ENCODE measurements around the gene CD52. TPM values are rescaled to one million over a fixed set of nuclear protein-coding genes. Genes with fewer than 3 reads are reported as not detected.

CD52 gene
- polyA plus RNA-seq, 2 of the 4 experiments (the other 2 are of a cell fraction) = not detected

GRCh38 chr1:26297057-26297790 is 20.5 kb upstream of the CD52 start:
- 100% methylated on average over 1 of the region's 12 CpGs for WGBS (ENCODE audit: missing lambda C conversion rate)
- POLR2A ChIA-PET = interaction anchor here (0.5 kb wide), 1 partner anchor 13 kb away, joined by 7 read pairs; no protein-coding TSS in a partner anchor
- TF ChIP-seq, protein P1, sequence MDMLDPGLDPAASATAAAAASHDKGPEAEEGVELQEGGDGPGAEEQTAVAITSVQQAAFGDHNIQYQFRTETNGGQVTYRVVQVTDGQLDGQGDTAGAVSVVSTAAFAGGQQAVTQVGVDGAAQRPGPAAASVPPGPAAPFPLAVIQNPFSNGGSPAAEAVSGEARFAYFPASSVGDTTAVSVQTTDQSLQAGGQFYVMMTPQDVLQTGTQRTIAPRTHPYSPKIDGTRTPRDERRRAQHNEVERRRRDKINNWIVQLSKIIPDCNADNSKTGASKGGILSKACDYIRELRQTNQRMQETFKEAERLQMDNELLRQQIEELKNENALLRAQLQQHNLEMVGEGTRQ (IDR thresholded peaks at IDR 0.05) = no peak
- no peak for TF ChIP-seq ZNF302 (CRISPR knock-in tag; IDR thresholded peaks at IDR 0.05)
- TF ChIP-seq EHF (CRISPR knock-in tag; IDR thresholded peaks at IDR 0.05) = no peak
- no peak for TF ChIP-seq NFE2L2 (conservative IDR thresholded peaks at IDR 0.05; ENCODE audit: low read length)
- no peak for TF ChIP-seq RNF2 (IDR thresholded peaks at IDR 0.05; ENCODE audit: borderline replicate concordance, low read depth)
- TF ChIP-seq ESRRA (IDR thresholded peaks at IDR 0.05; ENCODE audit: borderline replicate concordance, low read length) = no peak
- CTCF ChIA-PET = interaction anchor here (1.2 to 3.4 kb wide), 9 partner anchors 12 to 120 kb away, joined by 3 to 22 read pairs (median 5); partner anchors contain the start of genes CEP85 and SH3BGRL3
- ATAC-seq (no peak), FAIRE-seq (no peak), DNase-seq (ENCODE audit: low read depth in 1 of 2, low spot score in 1 of 2) (no peak)
- Histone ChIP-seq H3K4me3 (no peak overlapping the region), H3K27ac (no peak overlapping the region), H3K4me1 (0 out of 3 replicates have a peak, but pooled peaks cover 3% of the 10 kb centered on the region), H3K4me2 (no peak overlapping the region), H3K9me3 (no peaks in the 10 kb centered on the region)

- TF ChIP-seq PHF8 (IDR thresholded peaks at IDR 0.05; ENCODE audit: borderline replicate concordance, low read depth) = no peak
- no peak for TF ChIP-seq EP300 (IDR thresholded peaks at IDR 0.05)
- TF ChIP-seq NR3C1 (IDR thresholded peaks at IDR 0.05) = no peak
- TF ChIP-seq, protein P2, sequence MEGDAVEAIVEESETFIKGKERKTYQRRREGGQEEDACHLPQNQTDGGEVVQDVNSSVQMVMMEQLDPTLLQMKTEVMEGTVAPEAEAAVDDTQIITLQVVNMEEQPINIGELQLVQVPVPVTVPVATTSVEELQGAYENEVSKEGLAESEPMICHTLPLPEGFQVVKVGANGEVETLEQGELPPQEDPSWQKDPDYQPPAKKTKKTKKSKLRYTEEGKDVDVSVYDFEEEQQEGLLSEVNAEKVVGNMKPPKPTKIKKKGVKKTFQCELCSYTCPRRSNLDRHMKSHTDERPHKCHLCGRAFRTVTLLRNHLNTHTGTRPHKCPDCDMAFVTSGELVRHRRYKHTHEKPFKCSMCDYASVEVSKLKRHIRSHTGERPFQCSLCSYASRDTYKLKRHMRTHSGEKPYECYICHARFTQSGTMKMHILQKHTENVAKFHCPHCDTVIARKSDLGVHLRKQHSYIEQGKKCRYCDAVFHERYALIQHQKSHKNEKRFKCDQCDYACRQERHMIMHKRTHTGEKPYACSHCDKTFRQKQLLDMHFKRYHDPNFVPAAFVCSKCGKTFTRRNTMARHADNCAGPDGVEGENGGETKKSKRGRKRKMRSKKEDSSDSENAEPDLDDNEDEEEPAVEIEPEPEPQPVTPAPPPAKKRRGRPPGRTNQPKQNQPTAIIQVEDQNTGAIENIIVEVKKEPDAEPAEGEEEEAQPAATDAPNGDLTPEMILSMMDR (IDR thresholded peaks at IDR 0.05) = no peak
- TF ChIP-seq MAX (IDR thresholded peaks at IDR 0.05) = no peak
- TF ChIP-seq FOSB (CRISPR knock-in tag; IDR thresholded peaks at IDR 0.05) = no peak
- TF ChIP-seq CBX8 (IDR thresholded peaks at IDR 0.05) = no peak
- no peak for TF ChIP-seq RCOR1 (IDR thresholded peaks at IDR 0.05; ENCODE audit: low read depth, low read length)
- no peak for TF ChIP-seq MAFK (IDR thresholded peaks at IDR 0.05; ENCODE audit: partially characterized antibody)
- TF ChIP-seq NFE2L2 (conservative IDR thresholded peaks at IDR 0.05; ENCODE audit: low read length) = no peak
- no peak for TF ChIP-seq JUNB (IDR thresholded peaks at IDR 0.05)
- no peak for TF ChIP-seq SREBF2 (IDR thresholded peaks at IDR 0.05)
- no peak for TF ChIP-seq CBX2 (IDR thresholded peaks at IDR 0.05; ENCODE audit: borderline replicate concordance, low read depth)
- no peak for TF ChIP-seq KDM5A (IDR thresholded peaks at IDR 0.05)
- TF ChIP-seq HOXB13 (CRISPR knock-in tag; IDR thresholded peaks at IDR 0.05; ENCODE audit: low read depth) = no peak
- TF ChIP-seq POLR2A (IDR thresholded peaks at IDR 0.05; ENCODE audit: low read length) = no peak
- TF ChIP-seq, protein P3, sequence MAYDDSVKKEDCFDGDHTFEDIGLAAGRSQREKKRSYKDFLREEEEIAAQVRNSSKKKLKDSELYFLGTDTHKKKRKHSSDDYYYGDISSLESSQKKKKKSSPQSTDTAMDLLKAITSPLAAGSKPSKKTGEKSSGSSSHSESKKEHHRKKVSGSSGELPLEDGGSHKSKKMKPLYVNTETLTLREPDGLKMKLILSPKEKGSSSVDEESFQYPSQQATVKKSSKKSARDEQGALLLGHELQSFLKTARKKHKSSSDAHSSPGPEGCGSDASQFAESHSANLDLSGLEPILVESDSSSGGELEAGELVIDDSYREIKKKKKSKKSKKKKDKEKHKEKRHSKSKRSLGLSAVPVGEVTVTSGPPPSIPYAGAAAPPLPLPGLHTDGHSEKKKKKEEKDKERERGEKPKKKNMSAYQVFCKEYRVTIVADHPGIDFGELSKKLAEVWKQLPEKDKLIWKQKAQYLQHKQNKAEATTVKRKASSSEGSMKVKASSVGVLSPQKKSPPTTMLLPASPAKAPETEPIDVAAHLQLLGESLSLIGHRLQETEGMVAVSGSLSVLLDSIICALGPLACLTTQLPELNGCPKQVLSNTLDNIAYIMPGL (CRISPR knock-in tag; IDR thresholded peaks at IDR 0.05; ENCODE audit: borderline replicate concordance) = no peak
- FAIRE-seq = no peak
- no peaks in the 10 kb centered on the region for H3K9me3 ChIP-seq
- WGBS (ENCODE audit: missing lambda C conversion rate) = 54% methylated on average over 3 of the region's 6 CpGs
- H3K4me1 ChIP-seq = peaks cover 6% of the 10 kb centered on the region; the same call in 1 of the 3 replicates
- ATAC-seq = no peak
- POLR2A ChIA-PET = no interaction called here
- H3K27ac ChIP-seq = no peak overlapping the region; a peak in 1 of 6 replicates
- no peak for DNase-seq (ENCODE audit: low read depth in 1 of 2, low spot score in 1 of 2)
- no peak overlapping the region for H3K4me2 ChIP-seq
- CTCF ChIA-PET = interaction anchor here (1.2 to 3.4 kb wide), 6 partner anchors 11 to 119 kb away, joined by 3 to 22 read pairs (median 9); partner anchors contain the start of gene CEP85
- no peak overlapping the region for H3K4me3 ChIP-seq
These were observed 20.0 kb upstream of the CD52 start for GRCh38 chr1:26297791-26298124.

Measured in A549 (cell line).